GM12891 (cell line): ENCODE results near the gene MDM2.
"Not testable (repeated sequence)": the region's sequence is repeated elsewhere in the genome, so short reads cannot be mapped to it uniquely, and the experiment has no call there.

Experiments
- POLR2A ChIP-seq: IDR thresholded peaks from 2 replicates; pipeline ENCODE4 v1.6.1; 2011; ENCODE audit warnings: low read depth, low read length, control low read depth
- POU2F2 ChIP-seq: IDR thresholded peaks from 2 replicates; pipeline ENCODE4 v1.6.1; 2011; ENCODE audit warnings: low read depth, mild to moderate bottlenecking, control low read depth, low read length, moderate library complexity
- SPI1 ChIP-seq: IDR thresholded peaks from 2 replicates; pipeline ENCODE4 v1.6.1; 2011; ENCODE audit warnings: low read depth, low read length, control low read depth
- TAF1 ChIP-seq: IDR thresholded peaks from 2 replicates; pipeline ENCODE4 v1.6.1; 2011; ENCODE audit warnings: low read depth, low read length, control low read depth

- TF ChIP-seq POLR2A, TAF1, SPI1, POU2F2: not testable (repeated sequence)
Observed at GRCh38 chr12:68810027-68810389, 2.0 kb downstream of the MDM2 start.
